ENCODE measurements around the gene ZNF775. TPM values are rescaled to one million over a fixed set of nuclear protein-coding genes. Genes with fewer than 3 reads are reported as not detected.

ZNF775 gene
- total RNA-seq, 1 experiment from 2014 or later, result 1.7 TPM

DNA sequence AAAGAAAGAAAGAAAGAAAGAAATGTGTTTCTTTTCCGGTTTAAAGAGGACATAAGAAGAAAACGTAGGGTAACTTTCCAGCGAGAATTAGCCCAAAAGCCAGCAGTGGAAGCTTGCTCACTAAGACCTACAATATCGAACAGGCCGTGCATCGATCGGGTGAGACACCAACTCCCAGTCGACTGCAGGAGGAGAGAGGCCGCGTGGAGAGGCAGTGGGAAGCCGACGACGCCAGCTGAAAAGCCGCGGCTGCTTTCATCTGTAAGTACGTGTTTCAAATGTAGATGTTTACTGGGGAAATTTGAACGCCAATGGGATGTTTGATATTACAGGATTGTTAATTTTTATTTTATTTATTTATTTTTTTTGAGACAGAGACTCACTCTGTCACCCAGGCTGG lies 42.7 kb downstream of the ZNF775 start:
- intact Hi-C loops (cut with micrococcal nuclease), result loop anchor here (1.0 to 2.0 kb wide), 2 partner anchors 66 to 135 kb away; no protein-coding TSS in a partner anchor
- H3K9me3 Mint-ChIP-seq (ENCODE audit: unreplicated experiment), result no peaks in the 10 kb centered on the region
- H3K4me3 Mint-ChIP-seq (ENCODE audit: unreplicated experiment), result no peak overlapping the region
- no peak overlapping the region for H3K27ac Mint-ChIP-seq (ENCODE audit: low read depth, unreplicated experiment)
- H3K4me1 Mint-ChIP-seq (ENCODE audit: insufficient read depth, unreplicated experiment), result peaks cover 7% of the 10 kb centered on the region
- no TSS peak for BruUV-seq (replicated peaks)
- CTCF ChIA-PET, result interaction anchor here (0.6 to 2.1 kb wide), 20 partner anchors 8 to 661 kb away, joined by 3 to 11 read pairs (median 4); a partner anchor contains a TSS
- POLR2A ChIA-PET, result interaction anchor here (0.7 kb wide), 1 partner anchor 8 kb away, joined by 4 read pairs; no protein-coding TSS in a partner anchor
- H3K27me3 Mint-ChIP-seq (ENCODE audit: insufficient read depth, unreplicated experiment), result no peaks in the 10 kb centered on the region
- TF ChIP-seq, protein P1, sequence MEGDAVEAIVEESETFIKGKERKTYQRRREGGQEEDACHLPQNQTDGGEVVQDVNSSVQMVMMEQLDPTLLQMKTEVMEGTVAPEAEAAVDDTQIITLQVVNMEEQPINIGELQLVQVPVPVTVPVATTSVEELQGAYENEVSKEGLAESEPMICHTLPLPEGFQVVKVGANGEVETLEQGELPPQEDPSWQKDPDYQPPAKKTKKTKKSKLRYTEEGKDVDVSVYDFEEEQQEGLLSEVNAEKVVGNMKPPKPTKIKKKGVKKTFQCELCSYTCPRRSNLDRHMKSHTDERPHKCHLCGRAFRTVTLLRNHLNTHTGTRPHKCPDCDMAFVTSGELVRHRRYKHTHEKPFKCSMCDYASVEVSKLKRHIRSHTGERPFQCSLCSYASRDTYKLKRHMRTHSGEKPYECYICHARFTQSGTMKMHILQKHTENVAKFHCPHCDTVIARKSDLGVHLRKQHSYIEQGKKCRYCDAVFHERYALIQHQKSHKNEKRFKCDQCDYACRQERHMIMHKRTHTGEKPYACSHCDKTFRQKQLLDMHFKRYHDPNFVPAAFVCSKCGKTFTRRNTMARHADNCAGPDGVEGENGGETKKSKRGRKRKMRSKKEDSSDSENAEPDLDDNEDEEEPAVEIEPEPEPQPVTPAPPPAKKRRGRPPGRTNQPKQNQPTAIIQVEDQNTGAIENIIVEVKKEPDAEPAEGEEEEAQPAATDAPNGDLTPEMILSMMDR (IDR thresholded peaks at IDR 0.05; ENCODE audit: unreplicated experiment), result no peak
- DNase-seq (ENCODE audit: unreplicated experiment), result no peak
- no peaks in the 10 kb centered on the region for H3K36me3 Mint-ChIP-seq (ENCODE audit: insufficient read depth, unreplicated experiment)

DNA sequence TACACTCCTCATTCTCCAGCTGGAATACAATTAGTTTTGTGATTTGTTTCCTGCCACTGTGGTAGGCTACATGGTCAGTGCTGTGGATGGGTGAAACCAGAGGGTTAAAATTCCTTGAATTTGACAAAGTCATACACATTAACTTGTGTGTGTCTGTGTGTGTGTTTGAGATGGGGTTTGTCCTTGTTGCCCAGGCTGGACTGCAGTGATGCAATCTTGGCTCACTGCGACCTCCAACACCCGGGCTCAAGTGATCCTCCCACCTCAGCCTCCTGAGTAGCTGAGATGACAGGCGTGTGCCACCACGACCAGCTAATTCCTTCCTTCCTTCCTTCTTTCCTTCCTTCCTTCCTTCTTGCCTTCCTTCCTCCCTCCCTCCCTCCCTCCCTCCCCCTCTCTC lies 46.5 kb downstream of the ZNF775 start:
- BruUV-seq (replicated peaks), result no TSS peak
- intact Hi-C loops (cut with micrococcal nuclease), result no loop called here
- H3K9me3 Mint-ChIP-seq (ENCODE audit: unreplicated experiment), result no peaks in the 10 kb centered on the region

DNA sequence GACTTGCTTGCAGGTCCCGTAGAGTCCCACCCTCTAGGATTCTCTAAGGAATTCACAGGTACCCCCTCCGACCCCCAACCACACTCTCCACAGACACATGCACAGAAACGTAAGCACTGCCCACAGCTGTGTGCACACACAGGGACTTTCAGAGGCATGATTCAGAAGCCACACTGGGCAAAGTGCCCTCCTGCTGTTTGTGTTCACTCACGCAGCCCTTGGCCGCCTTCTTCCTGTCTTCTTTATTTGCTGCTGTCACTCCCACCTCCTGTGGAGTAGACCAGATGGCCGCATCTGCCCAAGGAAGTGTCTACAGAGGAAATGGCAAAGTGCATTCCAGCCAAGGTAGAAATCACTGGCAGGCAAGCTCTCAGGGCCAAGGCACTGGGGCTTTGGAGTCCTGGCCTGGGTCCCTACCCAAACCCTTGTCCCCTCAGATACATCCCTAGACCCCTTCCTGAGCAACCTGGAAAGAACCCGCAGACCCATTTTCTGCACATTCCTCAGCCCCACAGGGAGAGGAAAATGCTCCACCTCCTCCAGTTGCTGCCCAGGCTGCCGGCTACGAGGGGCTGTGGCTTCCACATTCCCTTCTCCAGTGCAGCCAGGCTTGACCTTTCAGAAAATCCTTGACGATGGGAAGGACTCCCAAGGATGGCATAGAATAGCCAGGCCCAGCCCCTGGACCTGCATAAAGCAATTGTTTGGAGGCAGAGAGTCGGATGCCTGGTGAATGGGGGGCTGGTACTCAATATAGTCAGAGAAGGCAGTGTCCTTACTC lies 49.7 kb downstream of the ZNF775 start:
- peak; percentile 90 for DNase-seq (ENCODE audit: unreplicated experiment)
- Mint-ChIP-seq H3K4me1 (ENCODE audit: insufficient read depth, unreplicated experiment) (peaks cover 8% of the 10 kb centered on the region), H3K27me3 (ENCODE audit: insufficient read depth, unreplicated experiment) (peaks cover 12% of the 10 kb centered on the region), H3K27ac (ENCODE audit: low read depth, unreplicated experiment) (no peak overlapping the region), H3K9me3 (ENCODE audit: unreplicated experiment) (no peaks in the 10 kb centered on the region), H3K4me3 (ENCODE audit: unreplicated experiment) (no peak overlapping the region), H3K36me3 (ENCODE audit: insufficient read depth, unreplicated experiment) (no peaks in the 10 kb centered on the region)
- intact Hi-C loops (cut with micrococcal nuclease), result no loop called here
- BruUV-seq (replicated peaks), result no TSS peak
- TF ChIP-seq, protein P1 (IDR thresholded peaks at IDR 0.05; ENCODE audit: unreplicated experiment), result no peak
- ChIA-PET CTCF (interaction anchor here (0.6 to 1.2 kb wide), 5 partner anchors 8 to 1355 kb away, joined by 3 to 4 read pairs (median 3); partner anchors contain the start of gene GIMAP8), POLR2A (no interaction called here)

More for the DNA sequence above, 46.5 kb downstream of the ZNF775 start:
- Mint-ChIP-seq H3K4me1 (ENCODE audit: insufficient read depth, unreplicated experiment) (peaks cover 15% of the 10 kb centered on the region), H3K27me3 (ENCODE audit: insufficient read depth, unreplicated experiment) (no peaks in the 10 kb centered on the region), H3K27ac (ENCODE audit: low read depth, unreplicated experiment) (no peak overlapping the region), H3K36me3 (ENCODE audit: insufficient read depth, unreplicated experiment) (no peaks in the 10 kb centered on the region), H3K4me3 (ENCODE audit: unreplicated experiment) (no peak overlapping the region)
- ChIA-PET POLR2A (no interaction called here), CTCF (interaction anchor here (0.6 kb wide), 1 partner anchor 651 kb away, joined by 4 read pairs; no protein-coding TSS in a partner anchor)
- no peak for DNase-seq (ENCODE audit: unreplicated experiment)
- TF ChIP-seq, protein P1 (IDR thresholded peaks at IDR 0.05; ENCODE audit: unreplicated experiment), result no peak

DNA sequence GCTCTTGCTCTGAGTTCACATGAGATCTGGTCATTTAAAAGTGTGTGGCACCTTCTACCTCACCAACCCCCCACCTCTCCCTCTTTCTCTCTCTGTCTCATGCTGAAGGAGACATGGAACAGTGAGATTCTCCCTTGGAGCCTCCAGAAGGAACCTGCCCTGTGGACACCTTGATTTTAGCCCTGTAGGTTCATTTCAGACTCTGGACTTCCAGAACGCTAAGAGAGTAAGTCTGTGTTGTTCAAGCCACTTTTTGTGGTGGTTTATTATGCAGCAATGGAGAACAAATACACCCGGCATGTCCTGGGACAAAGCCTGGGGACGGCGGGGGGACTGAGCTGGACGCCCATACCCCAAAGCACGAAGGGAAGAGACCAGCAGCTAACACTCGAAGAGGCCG lies 50.6 kb downstream of the ZNF775 start:
- Mint-ChIP-seq H3K27ac (ENCODE audit: low read depth, unreplicated experiment) (no peak overlapping the region), H3K27me3 (ENCODE audit: insufficient read depth, unreplicated experiment) (peaks cover 12% of the 10 kb centered on the region), H3K4me1 (ENCODE audit: insufficient read depth, unreplicated experiment) (peaks cover 8% of the 10 kb centered on the region), H3K4me3 (ENCODE audit: unreplicated experiment) (no peak overlapping the region), H3K36me3 (ENCODE audit: insufficient read depth, unreplicated experiment) (no peaks in the 10 kb centered on the region), H3K9me3 (ENCODE audit: unreplicated experiment) (no peaks in the 10 kb centered on the region)
- POLR2A ChIA-PET, result no interaction called here
- no TSS peak for BruUV-seq (replicated peaks)
- no peak for DNase-seq (ENCODE audit: unreplicated experiment)
- TF ChIP-seq, protein P1 (IDR thresholded peaks at IDR 0.05; ENCODE audit: unreplicated experiment), result no peak
- CTCF ChIA-PET, result interaction anchor here (0.6 to 1.2 kb wide), 3 partner anchors 8 to 623 kb away, joined by 3 to 4 read pairs (median 4); no protein-coding TSS in a partner anchor
- intact Hi-C loops (cut with micrococcal nuclease), result no loop called here

Data from MCF 10A (cell line).